Measurements from ENCODE around the gene GCNT4. TPM values are rescaled to one million over a fixed set of nuclear protein-coding genes. Genes with fewer than 3 reads are reported as not detected.

GCNT4 gene
- total and polyA plus RNA-seq, 2 donors (not counting 3 experiments of a cell fraction or from before 2014, with no cell fraction given), result not detected

- CTCF ChIA-PET, result interaction anchor here (1.0 to 1.8 kb wide), 3 partner anchors 25 to 628 kb away, joined by 3 to 5 read pairs (median 3); partner anchors contain the start of gene ANKRD31
- Histone ChIP-seq H3K27ac (ENCODE audit: insufficient read depth, low read depth, low read length) (no peak overlapping the region), H4K20me1 (replicated peaks; ENCODE audit: control insufficient read depth, extremely low read depth, insufficient read depth, low read length) (no peaks in the 10 kb centered on the region), H3K9me1 (replicated peaks; ENCODE audit: control insufficient read depth, extremely low read depth, insufficient read depth, low read length) (no peaks in the 10 kb centered on the region), H3K4me1 (ENCODE audit: control insufficient read depth, extremely low read depth, insufficient read depth, low read length) (peaks cover 14% of the 10 kb centered on the region), H3K36me3 (ENCODE audit: control insufficient read depth in 2 of 2, extremely low read depth in 1 of 2, insufficient read depth in 2 of 2, low read length in 2 of 2) (no peaks in the 10 kb centered on the region), H3K4me2 (ENCODE audit: insufficient read depth, low read length) (peak overlapping the region; percentile 56), H2AFZ (ENCODE audit: low read depth, low read length) (peak overlapping the region; percentile 95), H3K9me3 (replicated peaks; ENCODE audit: control insufficient read depth, insufficient read depth, low read length) (no peaks in the 10 kb centered on the region), H3K4me3 (replicated peaks in 1 of 3; ENCODE audit: insufficient read depth in 1 of 3, low read depth in 1 of 3, low read length in 3 of 3) (peak overlapping the region; percentile 28 to 51 (median 48)), H3K9ac (replicated peaks; ENCODE audit: extremely low read depth, insufficient read depth, low read length) (peak overlapping the region; percentile 38), H3K27me3 (ENCODE audit: control insufficient read depth in 2 of 2, insufficient read depth in 2 of 2, low read length in 2 of 2) (peaks cover 0 to 3% of the 10 kb centered on the region in 2 experiments), H3K79me2 (ENCODE audit: control insufficient read depth, insufficient read depth, low read length) (no peaks in the 10 kb centered on the region)
- intact Hi-C loops (cut with micrococcal nuclease) (loop anchor here (1.0 to 10.0 kb wide), 8 partner anchors 28 to 1124 kb away; partner anchors contain the start of genes ANKRD31, CERT1, POC5 and POLK), dilution Hi-C loops (cut with MboI; ENCODE audit: extremely low pct_ligation_motif_present, low sequenced_read_pairs) (no loop called here)
- POLR2A ChIA-PET, result no interaction called here
- no TSS peak for BruUV-seq (replicated peaks)
- DNase-seq (ENCODE audit: low read depth, low spot score), result no peak
- no peak for FAIRE-seq
- no peak for TF ChIP-seq GATA2 (IDR thresholded peaks at IDR 0.05; ENCODE audit: insufficient read depth, insufficient read length, low read depth, low read length)
Measured at GRCh38 chr5:75053054-75053303, 621 bp upstream of the GCNT4 start.

GRCh38 chr5:75051217-75051751 lies 1.1 kb downstream of the GCNT4 start:
- Histone ChIP-seq H3K4me2 (ENCODE audit: insufficient read depth, low read length) (no peak overlapping the region), H3K9me3 (replicated peaks; ENCODE audit: control insufficient read depth, insufficient read depth, low read length) (no peaks in the 10 kb centered on the region), H3K9me1 (replicated peaks; ENCODE audit: control insufficient read depth, extremely low read depth, insufficient read depth, low read length) (no peaks in the 10 kb centered on the region), H4K20me1 (replicated peaks; ENCODE audit: control insufficient read depth, extremely low read depth, insufficient read depth, low read length) (no peaks in the 10 kb centered on the region), H3K4me3 (replicated peaks in 1 of 3; ENCODE audit: insufficient read depth in 1 of 3, low read depth in 1 of 3, low read length in 3 of 3) (no peak overlapping the region), H3K27ac (ENCODE audit: insufficient read depth, low read depth, low read length) (no peak overlapping the region), H3K9ac (replicated peaks; ENCODE audit: extremely low read depth, insufficient read depth, low read length) (no peak overlapping the region), H3K79me2 (ENCODE audit: control insufficient read depth, insufficient read depth, low read length) (no peaks in the 10 kb centered on the region), H2AFZ (ENCODE audit: low read depth, low read length) (no peak overlapping the region), H3K36me3 (ENCODE audit: control insufficient read depth in 2 of 2, extremely low read depth in 1 of 2, insufficient read depth in 2 of 2, low read length in 2 of 2) (no peaks in the 10 kb centered on the region), H3K27me3 (ENCODE audit: control insufficient read depth in 2 of 2, insufficient read depth in 2 of 2, low read length in 2 of 2) (peaks cover 0 to 3% of the 10 kb centered on the region in 2 experiments), H3K4me1 (ENCODE audit: control insufficient read depth, extremely low read depth, insufficient read depth, low read length) (peaks cover 14% of the 10 kb centered on the region)
- DNase-seq (ENCODE audit: low read depth, low spot score) (no peak), FAIRE-seq (no peak)
- dilution Hi-C loops (cut with MboI; ENCODE audit: extremely low pct_ligation_motif_present, low sequenced_read_pairs), result no loop called here
- ChIA-PET POLR2A (no interaction called here), CTCF (interaction anchor here (1.3 to 3.0 kb wide), 3 partner anchors 15 to 1205 kb away, joined by 4 to 15 read pairs (median 12); no protein-coding TSS in a partner anchor)
- intact Hi-C loops (cut with micrococcal nuclease), result loop anchor here (5.0 to 10.0 kb wide), 6 partner anchors 114 to 1126 kb away; partner anchors contain the start of genes ANKRD31 and POC5
- TF ChIP-seq, protein P1, sequence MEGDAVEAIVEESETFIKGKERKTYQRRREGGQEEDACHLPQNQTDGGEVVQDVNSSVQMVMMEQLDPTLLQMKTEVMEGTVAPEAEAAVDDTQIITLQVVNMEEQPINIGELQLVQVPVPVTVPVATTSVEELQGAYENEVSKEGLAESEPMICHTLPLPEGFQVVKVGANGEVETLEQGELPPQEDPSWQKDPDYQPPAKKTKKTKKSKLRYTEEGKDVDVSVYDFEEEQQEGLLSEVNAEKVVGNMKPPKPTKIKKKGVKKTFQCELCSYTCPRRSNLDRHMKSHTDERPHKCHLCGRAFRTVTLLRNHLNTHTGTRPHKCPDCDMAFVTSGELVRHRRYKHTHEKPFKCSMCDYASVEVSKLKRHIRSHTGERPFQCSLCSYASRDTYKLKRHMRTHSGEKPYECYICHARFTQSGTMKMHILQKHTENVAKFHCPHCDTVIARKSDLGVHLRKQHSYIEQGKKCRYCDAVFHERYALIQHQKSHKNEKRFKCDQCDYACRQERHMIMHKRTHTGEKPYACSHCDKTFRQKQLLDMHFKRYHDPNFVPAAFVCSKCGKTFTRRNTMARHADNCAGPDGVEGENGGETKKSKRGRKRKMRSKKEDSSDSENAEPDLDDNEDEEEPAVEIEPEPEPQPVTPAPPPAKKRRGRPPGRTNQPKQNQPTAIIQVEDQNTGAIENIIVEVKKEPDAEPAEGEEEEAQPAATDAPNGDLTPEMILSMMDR (IDR thresholded peaks at IDR 0.05; ENCODE audit: extremely low read depth in 1 of 2, insufficient read depth in 1 of 2, low read depth in 1 of 2, low read length in 2 of 2), result no peak
- no peak for TF ChIP-seq MYC (IDR thresholded peaks at IDR 0.05; ENCODE audit: low read depth, low read length)
- TF ChIP-seq, protein P2, sequence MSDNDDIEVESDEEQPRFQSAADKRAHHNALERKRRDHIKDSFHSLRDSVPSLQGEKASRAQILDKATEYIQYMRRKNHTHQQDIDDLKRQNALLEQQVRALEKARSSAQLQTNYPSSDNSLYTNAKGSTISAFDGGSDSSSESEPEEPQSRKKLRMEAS (IDR thresholded peaks at IDR 0.05; ENCODE audit: insufficient read depth, insufficient read length), result no peak
- TF ChIP-seq EZH2 (IDR thresholded peaks at IDR 0.05; ENCODE audit: borderline replicate concordance, low read depth, low read length, severe bottlenecking), result no peak
- TF ChIP-seq POLR2A (IDR thresholded peaks at IDR 0.05; ENCODE audit: low read depth, low read length), result no peak
- no peak for TF ChIP-seq GATA2 (IDR thresholded peaks at IDR 0.05; ENCODE audit: insufficient read depth, insufficient read length, low read depth, low read length)
- TF ChIP-seq FOS (IDR thresholded peaks at IDR 0.05; ENCODE audit: borderline replicate concordance, insufficient read depth, low read length), result no peak
- TF ChIP-seq JUN (IDR thresholded peaks at IDR 0.05; ENCODE audit: borderline replicate concordance, insufficient read depth, insufficient read length, low read depth), result no peak
- no peak for TF ChIP-seq POLR2AphosphoS5 (IDR thresholded peaks at IDR 0.05; ENCODE audit: insufficient read depth, low read depth, low read length)
- BruUV-seq (replicated peaks), result no TSS peak
